GM19468 (cell line): Measurements from ENCODE around the gene MIGA1.
"Not testable (repeated sequence)": the region's sequence is repeated elsewhere in the genome, so short reads cannot be mapped to it uniquely, and the experiment has no call there.

ENCODE experiments used
- ATAC-seq: cut with Tn5 transposase; IDR thresholded peaks from one replicate; pipeline ENCODE4 v1.9.1; 2021; ENCODE audit warnings: mild to moderate bottlenecking, moderate library complexity, moderate number of reproducible peaks; ENCODE audit not compliant: unreplicated experiment; ENCODE audit errors: extremely low read depth

Gene MIGA1

GRCh38 chr1:77796695-77797405 is 17.4 kb downstream of the MIGA1 start:
- ATAC-seq: no peak

- no peak for ATAC-seq
These were observed 18.5 kb downstream of the MIGA1 start for GRCh38 chr1:77797991-77798390.

- no peak for ATAC-seq
These were observed 22.6 kb downstream of the MIGA1 start for GRCh38 chr1:77802026-77802425.

GRCh38 chr1:77803371-77803770 is 23.9 kb downstream of the MIGA1 start:
- no peak for ATAC-seq

GRCh38 chr1:77809787-77810462 is 30.5 kb downstream of the MIGA1 start:
- ATAC-seq: not testable (repeated sequence)

- ATAC-seq: not testable (repeated sequence)
These were observed 32.1 kb downstream of the MIGA1 start for GRCh38 chr1:77811589-77811988.

- no peak for ATAC-seq
These were observed 38.1 kb downstream of the MIGA1 start for GRCh38 chr1:77817368-77818209.

GRCh38 chr1:77820121-77820520 is 40.7 kb downstream of the MIGA1 start:
- no peak for ATAC-seq

- ATAC-seq: no peak
These were observed 44.6 kb downstream of the MIGA1 start for GRCh38 chr1:77824079-77824478.

GRCh38 chr1:77824694-77825093 is 45.2 kb downstream of the MIGA1 start:
- no peak for ATAC-seq

GRCh38 chr1:77825131-77825709 is 45.8 kb downstream of the MIGA1 start:
- peak; percentile 21 for ATAC-seq

- ATAC-seq: not testable (repeated sequence)
These were observed 47.4 kb downstream of the MIGA1 start for GRCh38 chr1:77826851-77827250.

GRCh38 chr1:77828098-77828497 is 48.6 kb downstream of the MIGA1 start:
- no peak for ATAC-seq

- no peak for ATAC-seq
These were observed 50.4 kb downstream of the MIGA1 start for GRCh38 chr1:77829851-77830250.

- no peak for ATAC-seq
These were observed 51.5 kb downstream of the MIGA1 start for GRCh38 chr1:77830946-77831345.

GRCh38 chr1:77831566-77831965 is 52.1 kb downstream of the MIGA1 start:
- ATAC-seq: no peak

GRCh38 chr1:77831976-77832711 is 52.7 kb downstream of the MIGA1 start:
- no peak for ATAC-seq

- ATAC-seq: no peak
These were observed 53.5 kb downstream of the MIGA1 start for GRCh38 chr1:77832901-77833300.

- no peak for ATAC-seq
These were observed 54.2 kb downstream of the MIGA1 start for GRCh38 chr1:77833521-77834100.
